GM23248 (cell line): Measurements from ENCODE around the gene KCTD19. TPM values are rescaled to one million over a fixed set of nuclear protein-coding genes. Genes with fewer than 3 reads are reported as not detected.

Experiments used
- DNase-seq: peaks from one replicate; pipeline ENCODE4 v3.0.0-alpha.2; 2015
- H2AFZ ChIP-seq: fragments of 200-600 bp; sonication (generic); 2 replicates; pipeline ENCODE4 v1.6.1; 2016; ENCODE audit warnings: antibody characterized with exemption
- H3F3A ChIP-seq: fragments of 200-600 bp; sonication (generic); 2 replicates; pipeline ENCODE4 v1.6.1; 2016; ENCODE audit warnings: mild to moderate bottlenecking, antibody characterized with exemption, mixed run types; ENCODE audit not compliant: insufficient read depth
- H3K27ac ChIP-seq: fragments of 200-600 bp; sonication (generic); 2 replicates; pipeline ENCODE4 v1.5.1; 2016; ENCODE audit warnings: mild to moderate bottlenecking
- H3K27me3 ChIP-seq: fragments of 200-600 bp; sonication (generic); replicated peaks from 2 replicates; pipeline ENCODE4 v1.6.1; 2016; ENCODE audit warnings: mild to moderate bottlenecking; ENCODE audit not compliant: insufficient read depth
- H3K36me3 ChIP-seq: fragments of 200-600 bp; sonication (generic); 2 replicates; pipeline ENCODE4 v1.6.1; 2016; ENCODE audit warnings: low read depth, mild to moderate bottlenecking
- H3K4me1 ChIP-seq: fragments of 200-600 bp; sonication (generic); 2 replicates; pipeline ENCODE4 v1.6.1; 2016; ENCODE audit warnings: mild to moderate bottlenecking; ENCODE audit not compliant: insufficient read depth
- H3K4me2 ChIP-seq: fragments of 200-600 bp; sonication (generic); one replicate; pipeline ENCODE4 v1.6.1; 2016; ENCODE audit warnings: mild to moderate bottlenecking; ENCODE audit not compliant: unreplicated experiment
- H3K4me3 ChIP-seq: fragments of 200-600 bp; sonication (generic); 2 replicates; pipeline ENCODE4 v1.5.1; 2016; ENCODE audit warnings: mild to moderate bottlenecking
- H3K79me2 ChIP-seq: fragments of 200-600 bp; sonication (generic); 2 replicates; pipeline ENCODE4 v1.6.1; 2016; ENCODE audit warnings: mild to moderate bottlenecking; ENCODE audit not compliant: insufficient read depth
- H3K9ac ChIP-seq: fragments of 200-600 bp; sonication (generic); 2 replicates; pipeline ENCODE4 v1.6.1; 2016; ENCODE audit warnings: mild to moderate bottlenecking
- H3K9me2 ChIP-seq: fragments of 200-600 bp; sonication (generic); 2 replicates; pipeline ENCODE4 v1.6.1; 2016; ENCODE audit warnings: mixed run types, mild to moderate bottlenecking, moderate library complexity; ENCODE audit not compliant: insufficient read depth
- H3K9me3 ChIP-seq: fragments of 200-600 bp; sonication (generic); one replicate; pipeline ENCODE4 v1.6.1; 2017; ENCODE audit warnings: low read depth
- H4K20me1 ChIP-seq: fragments of 200-600 bp; sonication (generic); 2 replicates; pipeline ENCODE4 v1.6.0; 2016; ENCODE audit not compliant: insufficient read depth
- EZH2 ChIP-seq: fragments of 200-600 bp; sonication (generic); IDR thresholded peaks from 2 replicates; pipeline ENCODE4 v1.6.1; 2018; ENCODE audit warnings: antibody characterized with exemption, mild to moderate bottlenecking; ENCODE audit not compliant: insufficient read depth, poor library complexity, severe bottlenecking
- EZH2phosphoT487 ChIP-seq: fragments of 200-600 bp; sonication (generic); IDR thresholded peaks from 2 replicates; pipeline ENCODE4 v1.6.1; 2018; ENCODE audit warnings: antibody characterized with exemption, moderate library complexity, mild to moderate bottlenecking, low read depth; ENCODE audit not compliant: insufficient read depth
- WGBS, 2 experiments: methylation state at CpG; one replicate each; pipeline ENCODE4 v1.1.6; 2015 to 2017; ENCODE audit warnings: low lambda C conversion rate in 2 of 2, low coverage in 1 of 2; ENCODE audit errors: missing lambda C conversion rate in 2 of 2; 5-methylcytosine and 5-hydroxymethylcytosine counted together
- in situ Hi-C: fragments of 300-500 bp; cut with MboI; formaldehyde crosslinking; loops from 2 replicates; pipeline ENCODE4 v1.15.0; 2020
- polyA plus RNA-seq: library from polyadenylated mRNA; unstranded; fragments of >200 nt; fragmentation: Nextera tagmentation; extraction: Ambion mirVana; gene quantifications from 2 replicates; pipeline ENCODE4 v1.2.1, GENCODE V29; 2016
- total RNA-seq: library from RNA; depleted of rRNA; stranded (reverse); fragments of >200 nt; shearing (Covaris generic); gene quantifications from 2 replicates; pipeline ENCODE4 v1.2.3, GENCODE V29; 2014

The KCTD19 gene
- total and polyA plus RNA-seq, 2 experiments from 2014 or later: not detected

- no peaks in the 10 kb centered on the region for H3K79me2 ChIP-seq
- H3K4me2 ChIP-seq: no peak overlapping the region
- no peaks in the 10 kb centered on the region for H3K9me2 ChIP-seq
- no peak for DNase-seq
- H3K4me1 ChIP-seq: peaks cover 10% of the 10 kb centered on the region
- TF ChIP-seq EZH2phosphoT487: no peak
- TF ChIP-seq EZH2: no peak
- H3K27me3 ChIP-seq: no peaks in the 10 kb centered on the region
- no peak overlapping the region for H3K9ac ChIP-seq
- H3F3A ChIP-seq: 0 out of 2 replicates have a peak, but pooled peaks cover 15% of the 10 kb centered on the region
- no peak overlapping the region for H3K27ac ChIP-seq
- H4K20me1 ChIP-seq: no peaks in the 10 kb centered on the region
- H3K4me3 ChIP-seq: no peak overlapping the region
- no peak overlapping the region for H2AFZ ChIP-seq
- H3K9me3 ChIP-seq: no peaks in the 10 kb centered on the region
- 85 to 86% methylated on average over 17 to 18 of the region's 18 CpGs for WGBS, 2 experiments
- H3K36me3 ChIP-seq: no peaks in the 10 kb centered on the region
- in situ Hi-C loops: no loop called here
Observed at GRCh38 chr16:67254801-67255552, 71.6 kb downstream of the KCTD19 start.

- Histone ChIP-seq H3K27ac (no peak overlapping the region), H3K79me2 (no peaks in the 10 kb centered on the region), H2AFZ (no peak overlapping the region), H3K9me2 (no peaks in the 10 kb centered on the region), H3F3A (0 out of 2 replicates have a peak, but pooled peaks cover 15% of the 10 kb centered on the region), H3K27me3 (no peaks in the 10 kb centered on the region), H3K4me3 (no peak overlapping the region), H4K20me1 (no peaks in the 10 kb centered on the region), H3K36me3 (no peaks in the 10 kb centered on the region), H3K9ac (no peak overlapping the region), H3K4me1 (peaks cover 20% of the 10 kb centered on the region), H3K4me2 (no peak overlapping the region), H3K9me3 (no peaks in the 10 kb centered on the region)
- in situ Hi-C loops: no loop called here
- TF ChIP-seq EZH2phosphoT487: no peak
- TF ChIP-seq EZH2: no peak
- WGBS, 2 experiments: 80 to 90% methylated on average over 4 of the region's 4 CpGs
- no peak for DNase-seq
Observed at GRCh38 chr16:67252609-67253497, 73.7 kb downstream of the KCTD19 start.

- Histone ChIP-seq H3K9me2 (no peaks in the 10 kb centered on the region), H3K27me3 (no peaks in the 10 kb centered on the region), H3K4me3 (peak overlapping the region; percentile 88), H3K4me1 (peaks cover 26% of the 10 kb centered on the region), H3K9ac (peak overlapping the region; percentile 85; the same call in 1 of the 2 replicates), H4K20me1 (no peaks in the 10 kb centered on the region), H3K27ac (no peak overlapping the region), H3K9me3 (no peaks in the 10 kb centered on the region), H3F3A (peaks cover 19% of the 10 kb centered on the region), H3K79me2 (no peaks in the 10 kb centered on the region), H3K4me2 (peak overlapping the region; percentile 95), H3K36me3 (no peaks in the 10 kb centered on the region), H2AFZ (peak overlapping the region; percentile 92)
- WGBS, 2 experiments: 42 to 57% methylated on average over 4 of the region's 4 CpGs
- no peak for TF ChIP-seq EZH2
- TF ChIP-seq EZH2phosphoT487: no peak
- in situ Hi-C loops: no loop called here
- peak; percentile 47 for DNase-seq
Observed at GRCh38 chr16:67250045-67250327, 76.6 kb downstream of the KCTD19 start.

GRCh38 chr16:67249178-67250044 lies 77.1 kb downstream of the KCTD19 start:
- no peaks in the 10 kb centered on the region for H3K27me3 ChIP-seq
- no peaks in the 10 kb centered on the region for H3K36me3 ChIP-seq
- in situ Hi-C loops: no loop called here
- peak overlapping the region; percentile 92 for H2AFZ ChIP-seq
- H3K4me1 ChIP-seq: peaks cover 32% of the 10 kb centered on the region
- peak overlapping the region; percentile 85 for H3K9ac ChIP-seq
- 16 to 19% methylated on average over 14 to 21 of the region's 22 CpGs for WGBS, 2 experiments
- H4K20me1 ChIP-seq: no peaks in the 10 kb centered on the region
- H3F3A ChIP-seq: peaks cover 25% of the 10 kb centered on the region
- peak overlapping the region; percentile 95 for H3K4me2 ChIP-seq
- no peak overlapping the region for H3K27ac ChIP-seq
- no peaks in the 10 kb centered on the region for H3K79me2 ChIP-seq
- H3K9me3 ChIP-seq: no peaks in the 10 kb centered on the region
- peak overlapping the region; percentile 88 for H3K4me3 ChIP-seq
- TF ChIP-seq EZH2: no peak
- TF ChIP-seq EZH2phosphoT487: no peak
- H3K9me2 ChIP-seq: no peaks in the 10 kb centered on the region
- peak; percentile 45 for DNase-seq
